WTC11 (cell line): Measurements from ENCODE around the gene HBD. TPM values are rescaled to one million over a fixed set of nuclear protein-coding genes. Genes with fewer than 3 reads are reported as not detected.

Source experiments
- ATAC-seq: fragments of 200-7000 bp; cut with Tn5 transposase; 2 replicates; pipeline ENCODE4 v1.10.0; 2021; ENCODE audit warnings: mild to moderate bottlenecking, moderate library complexity
- CTCF ChIA-PET: fragments of 300-600 bp; sonication (Branson Sonifier 250); formaldehyde crosslinking; loops from one replicate; lab custom pipeline; 2021; ENCODE audit warnings: antibody characterized with exemption; lab: Charles Lee
- POLR2A ChIA-PET: fragments of 350-600 bp; sonication (Branson Sonifier 250); formaldehyde crosslinking; loops from one replicate; lab custom pipeline; 2021; ENCODE audit warnings: antibody characterized with exemption; lab: Charles Lee
- DNase-seq: peaks from one replicate; pipeline ENCODE4 v3.0.0; 2021; ENCODE audit warnings: low spot score
- H3K27ac Mint-ChIP-seq: 2 replicates; pipeline ENCODE4 v1.8.0; 2021; ENCODE audit warnings: mixed read lengths
- H3K27me3 Mint-ChIP-seq: 2 replicates; pipeline ENCODE4 v1.8.0; 2021; ENCODE audit warnings: low read depth, mild to moderate bottlenecking, moderate library complexity, mixed read lengths
- H3K36me3 Mint-ChIP-seq: 2 replicates; pipeline ENCODE4 v1.8.0; 2021; ENCODE audit warnings: mixed read lengths
- H3K4me1 Mint-ChIP-seq: 2 replicates; pipeline ENCODE4 v1.8.0; 2022; ENCODE audit warnings: mixed read lengths
- H3K4me3 Mint-ChIP-seq: 2 replicates; pipeline ENCODE4 v1.8.0; 2021; ENCODE audit warnings: mild to moderate bottlenecking, moderate library complexity, mixed read lengths
- H3K9me3 Mint-ChIP-seq: 2 replicates; pipeline ENCODE4 v1.8.0; 2021; ENCODE audit warnings: mixed read lengths
- ESRRA ChIP-seq: sonication (generic); formaldehyde crosslinking; IDR thresholded peaks from 2 replicates; pipeline ENCODE4 v1.8.1; 2022; ENCODE audit warnings: mild to moderate bottlenecking, missing genetic modification reagents, borderline replicate concordance
- FOXK1 ChIP-seq: sonication (generic); formaldehyde crosslinking; IDR thresholded peaks from 2 replicates; pipeline ENCODE4 v1.8.0; 2022; ENCODE audit warnings: mild to moderate bottlenecking, moderate library complexity, missing genetic modification reagents
- MXD4 ChIP-seq: fragments of 250-450 bp; sonication (Bioruptor Pico); IDR thresholded peaks from 2 replicates; pipeline ENCODE4 v1.8.0; 2021; ENCODE audit warnings: mild to moderate bottlenecking, moderate library complexity, borderline replicate concordance
- NFE2L1 ChIP-seq: sonication (generic); formaldehyde crosslinking; IDR thresholded peaks from 2 replicates; pipeline ENCODE4 v1.8.1; 2023; ENCODE audit warnings: missing genetic modification reagents
- SMAD3 ChIP-seq: sonication (generic); formaldehyde crosslinking; IDR thresholded peaks from 2 replicates; pipeline ENCODE4 v1.8.0; 2022; ENCODE audit warnings: missing genetic modification reagents, mild to moderate bottlenecking, borderline replicate concordance
- SOX15 ChIP-seq: fragments of 250-450 bp; sonication (Bioruptor Pico); IDR thresholded peaks from 2 replicates; pipeline ENCODE4 v1.9.0; 2021; ENCODE audit warnings: mild to moderate bottlenecking
- ZBTB21 ChIP-seq: sonication (generic); formaldehyde crosslinking; IDR thresholded peaks from 2 replicates; pipeline ENCODE4 v1.8.1; 2023; ENCODE audit warnings: mild to moderate bottlenecking, missing genetic modification reagents, borderline replicate concordance
- ZNF317 ChIP-seq: sonication (generic); formaldehyde crosslinking; IDR thresholded peaks from 2 replicates; pipeline ENCODE4 v1.8.1; 2023; ENCODE audit warnings: low read depth, mild to moderate bottlenecking, moderate library complexity, missing genetic modification reagents, borderline replicate concordance
- total RNA-seq: library from RNA; stranded (reverse); gene quantifications from 3 replicates; pipeline ENCODE4 v1.2.3, GENCODE V29; 2021
- TF ChIP-seq, protein P1 (sequence below): sonication (generic); formaldehyde crosslinking; IDR thresholded peaks from 2 replicates; pipeline ENCODE4 v1.8.0; 2023; ENCODE audit warnings: mild to moderate bottlenecking, missing genetic modification reagents
- TF ChIP-seq, protein P2 (sequence below): sonication (generic); formaldehyde crosslinking; IDR thresholded peaks from 2 replicates; pipeline ENCODE4 v1.8.1; 2023; ENCODE audit warnings: mild to moderate bottlenecking, missing genetic modification reagents, moderate library complexity
- TF ChIP-seq, protein P3 (sequence below): sonication (generic); formaldehyde crosslinking; IDR thresholded peaks from 2 replicates; pipeline ENCODE4 v1.8.0; 2022; ENCODE audit warnings: mild to moderate bottlenecking, missing genetic modification reagents
- TF ChIP-seq, protein P4 (sequence below): sonication (generic); formaldehyde crosslinking; IDR thresholded peaks from 2 replicates; pipeline ENCODE4 v1.8.0; 2022; ENCODE audit warnings: mild to moderate bottlenecking, missing genetic modification reagents
- TF ChIP-seq, protein P5 (sequence below): fragments of 200-600 bp; IDR thresholded peaks from 2 replicates; pipeline ENCODE4 v1.8.0; 2022; ENCODE audit warnings: antibody characterized with exemption
- TF ChIP-seq, protein P6 (sequence below): sonication (generic); formaldehyde crosslinking; IDR thresholded peaks from 2 replicates; pipeline ENCODE4 v1.8.1; 2022; ENCODE audit warnings: low read depth, missing genetic modification reagents, borderline replicate concordance
- TF ChIP-seq, protein P7 (sequence below): fragments of 250-450 bp; sonication (Bioruptor Pico); IDR thresholded peaks from 2 replicates; pipeline ENCODE4 v1.9.0; 2021; ENCODE audit warnings: mild to moderate bottlenecking

The HBD gene
- total RNA-seq, 1 experiment from 2014 or later, result not detected

DNA sequence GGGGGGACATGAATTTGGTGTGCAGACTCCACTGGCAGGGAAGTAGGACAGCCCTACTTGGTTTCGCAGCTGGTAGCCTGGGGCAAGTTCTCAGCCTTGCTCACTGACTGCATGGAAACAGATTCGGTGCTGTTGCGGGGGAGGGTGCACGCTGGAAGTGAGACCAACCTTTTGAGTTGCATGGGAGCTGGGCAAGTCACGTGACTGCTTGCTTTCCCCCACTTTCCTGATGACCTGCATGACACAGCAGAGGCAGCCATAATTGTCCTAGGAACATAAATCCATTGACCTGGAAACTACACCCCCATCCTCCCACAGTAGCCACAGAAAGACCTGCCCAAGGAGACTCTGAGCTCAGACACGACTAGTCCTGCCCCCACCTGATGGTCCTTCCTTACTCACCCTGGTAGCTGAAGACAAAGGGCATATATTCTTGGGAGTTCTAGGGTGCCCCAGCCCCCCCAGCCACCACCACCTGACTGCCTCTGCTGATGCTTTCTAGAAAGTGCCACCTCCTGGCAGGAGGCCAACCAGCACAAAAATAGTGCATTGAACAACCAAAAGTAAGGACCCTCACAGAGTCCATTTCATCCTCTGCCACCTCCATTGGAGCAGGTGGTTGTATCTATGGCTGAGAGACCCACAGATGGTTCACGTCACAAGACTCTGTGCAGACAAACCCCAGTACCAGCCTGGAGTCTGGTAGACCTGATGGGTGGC, 24.4 kb upstream of the HBD start:
- Mint-ChIP-seq H3K36me3 (peaks cover 13% of the 10 kb centered on the region), H3K27me3 (peaks cover 47% of the 10 kb centered on the region), H3K9me3 (peaks cover 26% of the 10 kb centered on the region), H3K4me1 (peaks cover 35% of the 10 kb centered on the region), H3K27ac (no peak overlapping the region), H3K4me3 (no peak overlapping the region)
- ATAC-seq (peak; percentile 75), DNase-seq (peak; percentile 54)
- TF ChIP-seq, protein P1, sequence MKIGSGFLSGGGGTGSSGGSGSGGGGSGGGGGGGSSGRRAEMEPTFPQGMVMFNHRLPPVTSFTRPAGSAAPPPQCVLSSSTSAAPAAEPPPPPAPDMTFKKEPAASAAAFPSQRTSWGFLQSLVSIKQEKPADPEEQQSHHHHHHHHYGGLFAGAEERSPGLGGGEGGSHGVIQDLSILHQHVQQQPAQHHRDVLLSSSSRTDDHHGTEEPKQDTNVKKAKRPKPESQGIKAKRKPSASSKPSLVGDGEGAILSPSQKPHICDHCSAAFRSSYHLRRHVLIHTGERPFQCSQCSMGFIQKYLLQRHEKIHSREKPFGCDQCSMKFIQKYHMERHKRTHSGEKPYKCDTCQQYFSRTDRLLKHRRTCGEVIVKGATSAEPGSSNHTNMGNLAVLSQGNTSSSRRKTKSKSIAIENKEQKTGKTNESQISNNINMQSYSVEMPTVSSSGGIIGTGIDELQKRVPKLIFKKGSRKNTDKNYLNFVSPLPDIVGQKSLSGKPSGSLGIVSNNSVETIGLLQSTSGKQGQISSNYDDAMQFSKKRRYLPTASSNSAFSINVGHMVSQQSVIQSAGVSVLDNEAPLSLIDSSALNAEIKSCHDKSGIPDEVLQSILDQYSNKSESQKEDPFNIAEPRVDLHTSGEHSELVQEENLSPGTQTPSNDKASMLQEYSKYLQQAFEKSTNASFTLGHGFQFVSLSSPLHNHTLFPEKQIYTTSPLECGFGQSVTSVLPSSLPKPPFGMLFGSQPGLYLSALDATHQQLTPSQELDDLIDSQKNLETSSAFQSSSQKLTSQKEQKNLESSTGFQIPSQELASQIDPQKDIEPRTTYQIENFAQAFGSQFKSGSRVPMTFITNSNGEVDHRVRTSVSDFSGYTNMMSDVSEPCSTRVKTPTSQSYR (CRISPR knock-in tag), result peak; percentile 62; the same call in 1 of the 2 replicates
- TF ChIP-seq ESRRA (CRISPR knock-in tag), result no peak
- no peak for TF ChIP-seq SMAD3
- TF ChIP-seq, protein P2, sequence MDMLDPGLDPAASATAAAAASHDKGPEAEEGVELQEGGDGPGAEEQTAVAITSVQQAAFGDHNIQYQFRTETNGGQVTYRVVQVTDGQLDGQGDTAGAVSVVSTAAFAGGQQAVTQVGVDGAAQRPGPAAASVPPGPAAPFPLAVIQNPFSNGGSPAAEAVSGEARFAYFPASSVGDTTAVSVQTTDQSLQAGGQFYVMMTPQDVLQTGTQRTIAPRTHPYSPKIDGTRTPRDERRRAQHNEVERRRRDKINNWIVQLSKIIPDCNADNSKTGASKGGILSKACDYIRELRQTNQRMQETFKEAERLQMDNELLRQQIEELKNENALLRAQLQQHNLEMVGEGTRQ, result peak; percentile 82
- TF ChIP-seq, protein P3, sequence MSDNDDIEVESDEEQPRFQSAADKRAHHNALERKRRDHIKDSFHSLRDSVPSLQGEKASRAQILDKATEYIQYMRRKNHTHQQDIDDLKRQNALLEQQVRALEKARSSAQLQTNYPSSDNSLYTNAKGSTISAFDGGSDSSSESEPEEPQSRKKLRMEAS (CRISPR knock-in tag), result no peak
- TF ChIP-seq, protein P4, sequence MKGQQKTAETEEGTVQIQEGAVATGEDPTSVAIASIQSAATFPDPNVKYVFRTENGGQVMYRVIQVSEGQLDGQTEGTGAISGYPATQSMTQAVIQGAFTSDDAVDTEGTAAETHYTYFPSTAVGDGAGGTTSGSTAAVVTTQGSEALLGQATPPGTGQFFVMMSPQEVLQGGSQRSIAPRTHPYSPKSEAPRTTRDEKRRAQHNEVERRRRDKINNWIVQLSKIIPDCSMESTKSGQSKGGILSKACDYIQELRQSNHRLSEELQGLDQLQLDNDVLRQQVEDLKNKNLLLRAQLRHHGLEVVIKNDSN, result peak; percentile 77
- 0 out of 2 replicates have a peak, but pooled peaks have one; percentile 43 for TF ChIP-seq NFE2L1 (CRISPR knock-in tag)
- TF ChIP-seq, protein P5, sequence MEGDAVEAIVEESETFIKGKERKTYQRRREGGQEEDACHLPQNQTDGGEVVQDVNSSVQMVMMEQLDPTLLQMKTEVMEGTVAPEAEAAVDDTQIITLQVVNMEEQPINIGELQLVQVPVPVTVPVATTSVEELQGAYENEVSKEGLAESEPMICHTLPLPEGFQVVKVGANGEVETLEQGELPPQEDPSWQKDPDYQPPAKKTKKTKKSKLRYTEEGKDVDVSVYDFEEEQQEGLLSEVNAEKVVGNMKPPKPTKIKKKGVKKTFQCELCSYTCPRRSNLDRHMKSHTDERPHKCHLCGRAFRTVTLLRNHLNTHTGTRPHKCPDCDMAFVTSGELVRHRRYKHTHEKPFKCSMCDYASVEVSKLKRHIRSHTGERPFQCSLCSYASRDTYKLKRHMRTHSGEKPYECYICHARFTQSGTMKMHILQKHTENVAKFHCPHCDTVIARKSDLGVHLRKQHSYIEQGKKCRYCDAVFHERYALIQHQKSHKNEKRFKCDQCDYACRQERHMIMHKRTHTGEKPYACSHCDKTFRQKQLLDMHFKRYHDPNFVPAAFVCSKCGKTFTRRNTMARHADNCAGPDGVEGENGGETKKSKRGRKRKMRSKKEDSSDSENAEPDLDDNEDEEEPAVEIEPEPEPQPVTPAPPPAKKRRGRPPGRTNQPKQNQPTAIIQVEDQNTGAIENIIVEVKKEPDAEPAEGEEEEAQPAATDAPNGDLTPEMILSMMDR, result no peak
- TF ChIP-seq, protein P6, sequence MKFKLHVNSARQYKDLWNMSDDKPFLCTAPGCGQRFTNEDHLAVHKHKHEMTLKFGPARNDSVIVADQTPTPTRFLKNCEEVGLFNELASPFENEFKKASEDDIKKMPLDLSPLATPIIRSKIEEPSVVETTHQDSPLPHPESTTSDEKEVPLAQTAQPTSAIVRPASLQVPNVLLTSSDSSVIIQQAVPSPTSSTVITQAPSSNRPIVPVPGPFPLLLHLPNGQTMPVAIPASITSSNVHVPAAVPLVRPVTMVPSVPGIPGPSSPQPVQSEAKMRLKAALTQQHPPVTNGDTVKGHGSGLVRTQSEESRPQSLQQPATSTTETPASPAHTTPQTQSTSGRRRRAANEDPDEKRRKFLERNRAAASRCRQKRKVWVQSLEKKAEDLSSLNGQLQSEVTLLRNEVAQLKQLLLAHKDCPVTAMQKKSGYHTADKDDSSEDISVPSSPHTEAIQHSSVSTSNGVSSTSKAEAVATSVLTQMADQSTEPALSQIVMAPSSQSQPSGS, result no peak
- TF ChIP-seq FOXK1 (CRISPR knock-in tag), result no peak
- TF ChIP-seq SOX15, result no peak
- no peak for TF ChIP-seq MXD4 (CRISPR knock-in tag)
- no peak for TF ChIP-seq ZNF317 (CRISPR knock-in tag)
- TF ChIP-seq, protein P7, sequence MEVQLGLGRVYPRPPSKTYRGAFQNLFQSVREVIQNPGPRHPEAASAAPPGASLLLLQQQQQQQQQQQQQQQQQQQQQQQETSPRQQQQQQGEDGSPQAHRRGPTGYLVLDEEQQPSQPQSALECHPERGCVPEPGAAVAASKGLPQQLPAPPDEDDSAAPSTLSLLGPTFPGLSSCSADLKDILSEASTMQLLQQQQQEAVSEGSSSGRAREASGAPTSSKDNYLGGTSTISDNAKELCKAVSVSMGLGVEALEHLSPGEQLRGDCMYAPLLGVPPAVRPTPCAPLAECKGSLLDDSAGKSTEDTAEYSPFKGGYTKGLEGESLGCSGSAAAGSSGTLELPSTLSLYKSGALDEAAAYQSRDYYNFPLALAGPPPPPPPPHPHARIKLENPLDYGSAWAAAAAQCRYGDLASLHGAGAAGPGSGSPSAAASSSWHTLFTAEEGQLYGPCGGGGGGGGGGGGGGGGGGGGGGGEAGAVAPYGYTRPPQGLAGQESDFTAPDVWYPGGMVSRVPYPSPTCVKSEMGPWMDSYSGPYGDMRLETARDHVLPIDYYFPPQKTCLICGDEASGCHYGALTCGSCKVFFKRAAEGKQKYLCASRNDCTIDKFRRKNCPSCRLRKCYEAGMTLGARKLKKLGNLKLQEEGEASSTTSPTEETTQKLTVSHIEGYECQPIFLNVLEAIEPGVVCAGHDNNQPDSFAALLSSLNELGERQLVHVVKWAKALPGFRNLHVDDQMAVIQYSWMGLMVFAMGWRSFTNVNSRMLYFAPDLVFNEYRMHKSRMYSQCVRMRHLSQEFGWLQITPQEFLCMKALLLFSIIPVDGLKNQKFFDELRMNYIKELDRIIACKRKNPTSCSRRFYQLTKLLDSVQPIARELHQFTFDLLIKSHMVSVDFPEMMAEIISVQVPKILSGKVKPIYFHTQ (CRISPR knock-in tag), result no peak
- TF ChIP-seq ZBTB21 (CRISPR knock-in tag), result no peak
- ChIA-PET CTCF (no interaction called here), POLR2A (no interaction called here)
